ENCODE measurements around the gene PIGQ.

GRCh38 chr16:617855-618254, 48.1 kb downstream of the PIGQ start:
- TF ChIP-seq USF2 (IDR thresholded peaks at IDR 0.05; ENCODE audit: low read depth, low read length) (no peak), POLR2A (IDR thresholded peaks at IDR 0.05; ENCODE audit: low read depth, low read length) (no peak), RAD21 (IDR thresholded peaks at IDR 0.05; ENCODE audit: low read length) (no peak), RCOR1 (IDR thresholded peaks at IDR 0.05; ENCODE audit: insufficient replicate concordance, low read length) (no peak), FOS (IDR thresholded peaks at IDR 0.05; ENCODE audit: low read depth, low read length) (no peak)
- TF ChIP-seq, protein P1, sequence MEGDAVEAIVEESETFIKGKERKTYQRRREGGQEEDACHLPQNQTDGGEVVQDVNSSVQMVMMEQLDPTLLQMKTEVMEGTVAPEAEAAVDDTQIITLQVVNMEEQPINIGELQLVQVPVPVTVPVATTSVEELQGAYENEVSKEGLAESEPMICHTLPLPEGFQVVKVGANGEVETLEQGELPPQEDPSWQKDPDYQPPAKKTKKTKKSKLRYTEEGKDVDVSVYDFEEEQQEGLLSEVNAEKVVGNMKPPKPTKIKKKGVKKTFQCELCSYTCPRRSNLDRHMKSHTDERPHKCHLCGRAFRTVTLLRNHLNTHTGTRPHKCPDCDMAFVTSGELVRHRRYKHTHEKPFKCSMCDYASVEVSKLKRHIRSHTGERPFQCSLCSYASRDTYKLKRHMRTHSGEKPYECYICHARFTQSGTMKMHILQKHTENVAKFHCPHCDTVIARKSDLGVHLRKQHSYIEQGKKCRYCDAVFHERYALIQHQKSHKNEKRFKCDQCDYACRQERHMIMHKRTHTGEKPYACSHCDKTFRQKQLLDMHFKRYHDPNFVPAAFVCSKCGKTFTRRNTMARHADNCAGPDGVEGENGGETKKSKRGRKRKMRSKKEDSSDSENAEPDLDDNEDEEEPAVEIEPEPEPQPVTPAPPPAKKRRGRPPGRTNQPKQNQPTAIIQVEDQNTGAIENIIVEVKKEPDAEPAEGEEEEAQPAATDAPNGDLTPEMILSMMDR (conservative IDR thresholded peaks at IDR 0.05; ENCODE audit: low read depth, low read length), result no peak

Measured in IMR-90 (cell line).